ENCODE measurements around the gene UGGT1. TPM values are rescaled to one million over a fixed set of nuclear protein-coding genes. Genes with fewer than 3 reads are reported as not detected.

The UGGT1 gene
- total and polyA plus RNA-seq, 2 experiments from 2014 or later: 8.3 to 38.4 TPM

DNA sequence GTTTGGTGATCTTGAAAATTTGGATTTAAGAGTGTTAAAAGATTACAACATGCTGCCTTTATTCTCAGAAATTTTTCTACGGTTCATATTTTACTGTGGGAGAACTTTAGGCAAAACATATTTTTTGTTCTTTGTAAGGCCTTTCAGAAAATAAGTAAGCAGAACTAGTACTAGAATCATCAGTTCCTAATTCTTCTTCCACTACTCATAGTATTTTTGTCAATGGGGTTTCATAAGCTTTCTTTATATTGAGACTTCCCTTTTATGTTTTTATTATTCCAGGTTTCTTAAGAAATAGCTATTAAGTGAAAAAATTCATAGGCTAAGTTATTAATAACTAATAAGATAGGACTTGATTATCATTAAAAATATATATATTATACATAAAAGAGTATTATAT lies 12.4 kb downstream of the UGGT1 start:
- Histone ChIP-seq H3K4me3 (no peak overlapping the region), H3K36me3 (peaks cover 3% of the 10 kb centered on the region)
- TF ChIP-seq, protein P1, sequence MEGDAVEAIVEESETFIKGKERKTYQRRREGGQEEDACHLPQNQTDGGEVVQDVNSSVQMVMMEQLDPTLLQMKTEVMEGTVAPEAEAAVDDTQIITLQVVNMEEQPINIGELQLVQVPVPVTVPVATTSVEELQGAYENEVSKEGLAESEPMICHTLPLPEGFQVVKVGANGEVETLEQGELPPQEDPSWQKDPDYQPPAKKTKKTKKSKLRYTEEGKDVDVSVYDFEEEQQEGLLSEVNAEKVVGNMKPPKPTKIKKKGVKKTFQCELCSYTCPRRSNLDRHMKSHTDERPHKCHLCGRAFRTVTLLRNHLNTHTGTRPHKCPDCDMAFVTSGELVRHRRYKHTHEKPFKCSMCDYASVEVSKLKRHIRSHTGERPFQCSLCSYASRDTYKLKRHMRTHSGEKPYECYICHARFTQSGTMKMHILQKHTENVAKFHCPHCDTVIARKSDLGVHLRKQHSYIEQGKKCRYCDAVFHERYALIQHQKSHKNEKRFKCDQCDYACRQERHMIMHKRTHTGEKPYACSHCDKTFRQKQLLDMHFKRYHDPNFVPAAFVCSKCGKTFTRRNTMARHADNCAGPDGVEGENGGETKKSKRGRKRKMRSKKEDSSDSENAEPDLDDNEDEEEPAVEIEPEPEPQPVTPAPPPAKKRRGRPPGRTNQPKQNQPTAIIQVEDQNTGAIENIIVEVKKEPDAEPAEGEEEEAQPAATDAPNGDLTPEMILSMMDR (IDR thresholded peaks at IDR 0.05; ENCODE audit: low read depth, low read length): no peak

DNA sequence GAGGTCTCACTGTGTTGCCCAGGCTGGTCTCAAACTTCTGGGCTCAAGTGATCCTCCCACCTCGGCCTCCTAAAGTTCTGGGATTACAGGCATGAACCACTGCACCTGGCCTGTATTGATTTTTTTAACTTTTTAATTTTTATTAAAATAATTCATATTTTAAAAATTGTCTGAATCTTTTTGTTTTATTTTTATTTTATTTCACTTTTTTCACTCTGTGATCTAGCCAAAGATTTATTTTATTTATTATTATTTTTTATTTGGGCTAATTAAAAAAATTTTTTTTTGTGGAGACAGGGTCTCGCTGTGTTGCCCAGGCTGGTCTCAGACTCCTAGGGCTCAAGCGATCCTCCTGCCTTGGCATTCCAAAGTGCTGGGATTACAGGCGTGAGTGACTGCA lies 14.1 kb downstream of the UGGT1 start:
- Histone ChIP-seq H3K4me3 (no peak overlapping the region), H3K27ac (no peak overlapping the region), H3K4me1 (ENCODE audit: low read depth) (no peaks in the 10 kb centered on the region), H3K27me3 (no peaks in the 10 kb centered on the region), H3K9me3 (ENCODE audit: low read depth) (no peaks in the 10 kb centered on the region), H3K36me3 (peaks cover 7% of the 10 kb centered on the region)
- TF ChIP-seq, protein P1 (IDR thresholded peaks at IDR 0.05; ENCODE audit: low read depth, low read length): no peak
- DNase-seq (ENCODE audit: low read depth in 1 of 2, low spot score in 1 of 2): no peak

More for the DNA sequence above, 12.4 kb downstream of the UGGT1 start:
- H3K27me3 ChIP-seq: no peaks in the 10 kb centered on the region
- no peak for DNase-seq (ENCODE audit: low read depth in 1 of 2, low spot score in 1 of 2)
- no peaks in the 10 kb centered on the region for H3K9me3 ChIP-seq (ENCODE audit: low read depth)
- no peak overlapping the region for H3K27ac ChIP-seq
- no peaks in the 10 kb centered on the region for H3K4me1 ChIP-seq (ENCODE audit: low read depth)

DNA sequence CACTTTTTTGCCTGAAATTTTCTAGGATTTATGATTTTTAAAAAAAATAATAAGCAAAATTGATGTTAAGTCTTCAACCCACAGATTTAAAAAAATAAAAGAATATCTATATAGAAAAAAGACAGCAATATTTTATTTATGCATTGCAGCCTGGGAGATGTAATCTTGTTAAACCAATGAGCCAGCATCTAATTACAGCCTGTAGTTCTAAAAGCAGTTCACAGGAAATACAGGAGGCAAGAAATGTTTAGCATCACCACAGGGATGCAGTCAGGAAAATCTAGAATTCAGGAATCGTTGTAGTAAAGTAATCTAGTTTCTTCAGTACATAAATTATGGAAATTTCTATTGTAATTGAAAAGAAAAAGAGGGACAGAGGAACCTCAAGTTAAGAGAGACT lies 17.2 kb downstream of the UGGT1 start:
- no peaks in the 10 kb centered on the region for H3K27me3 ChIP-seq
- H3K36me3 ChIP-seq: peaks cover 17% of the 10 kb centered on the region
- H3K4me1 ChIP-seq (ENCODE audit: low read depth): no peaks in the 10 kb centered on the region
- no peak for DNase-seq (ENCODE audit: low read depth in 1 of 2, low spot score in 1 of 2)
- TF ChIP-seq, protein P1 (IDR thresholded peaks at IDR 0.05; ENCODE audit: low read depth, low read length): no peak
- no peak overlapping the region for H3K27ac ChIP-seq
- H3K4me3 ChIP-seq: no peak overlapping the region
- H3K9me3 ChIP-seq (ENCODE audit: low read depth): no peaks in the 10 kb centered on the region

DNA sequence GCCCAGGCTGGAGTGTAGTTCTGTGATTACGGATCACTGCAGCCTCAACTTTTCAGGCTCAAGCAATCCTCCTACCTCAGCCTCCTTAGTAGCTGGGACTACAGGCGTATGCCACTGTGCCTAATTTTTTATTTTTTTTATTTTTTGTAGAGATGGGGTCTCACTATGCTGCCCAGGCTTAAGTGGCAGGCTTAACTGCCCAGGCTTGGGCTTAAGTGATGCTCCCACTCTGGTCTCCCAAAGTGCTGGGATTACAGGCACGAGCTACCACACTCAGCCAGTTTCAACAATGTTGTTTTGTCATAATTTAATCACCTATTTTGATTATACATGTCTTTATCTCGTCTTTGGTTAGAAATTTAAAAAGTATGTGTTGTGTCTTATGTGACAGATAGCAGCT lies 18.2 kb downstream of the UGGT1 start:
- Histone ChIP-seq H3K27ac (no peak overlapping the region), H3K27me3 (no peaks in the 10 kb centered on the region), H3K4me1 (ENCODE audit: low read depth) (no peaks in the 10 kb centered on the region), H3K36me3 (peaks cover 20% of the 10 kb centered on the region), H3K9me3 (ENCODE audit: low read depth) (no peaks in the 10 kb centered on the region), H3K4me3 (no peak overlapping the region)
- TF ChIP-seq, protein P1 (IDR thresholded peaks at IDR 0.05; ENCODE audit: low read depth, low read length): no peak
- DNase-seq (ENCODE audit: low read depth in 1 of 2, low spot score in 1 of 2): no peak

DNA sequence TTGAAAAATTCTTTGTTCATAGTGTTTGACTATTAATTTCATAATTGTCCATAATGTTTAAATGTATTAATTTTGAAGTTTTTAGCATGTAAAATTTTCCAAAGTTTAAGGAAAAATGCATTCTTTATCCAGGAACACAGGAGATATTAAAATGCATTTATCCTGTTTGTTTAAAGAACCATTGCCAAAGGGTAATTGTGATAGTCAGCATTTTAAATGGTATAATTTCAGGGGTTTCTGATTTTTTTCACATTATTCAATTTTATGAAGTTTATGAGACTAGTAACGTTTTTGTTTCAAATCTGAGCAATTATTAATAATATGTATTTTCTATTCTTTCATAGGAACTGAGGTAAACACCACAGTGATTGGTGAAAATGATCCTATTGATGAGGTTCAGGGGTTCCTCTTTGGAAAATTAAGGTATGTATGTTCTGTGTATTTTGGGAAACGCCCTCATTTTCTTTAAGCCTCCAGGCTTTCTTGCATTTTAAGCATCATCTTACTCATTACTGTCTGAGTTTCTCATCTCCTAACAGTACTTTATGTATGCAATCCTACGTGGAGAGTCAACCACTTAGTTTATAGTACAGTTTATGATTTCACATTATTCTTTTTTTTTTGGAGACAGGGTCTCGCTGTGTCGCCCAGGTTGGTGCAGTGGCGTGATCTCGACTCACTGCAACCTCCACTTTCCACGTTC lies 25.1 kb downstream of the UGGT1 start:
- no peaks in the 10 kb centered on the region for H3K4me1 ChIP-seq (ENCODE audit: low read depth)
- H3K27me3 ChIP-seq: no peaks in the 10 kb centered on the region
- no peak overlapping the region for H3K4me3 ChIP-seq
- DNase-seq (ENCODE audit: low read depth in 1 of 2, low spot score in 1 of 2): no peak
- H3K27ac ChIP-seq: no peak overlapping the region
- TF ChIP-seq, protein P1 (IDR thresholded peaks at IDR 0.05; ENCODE audit: low read depth, low read length): no peak
- peaks cover 47% of the 10 kb centered on the region for H3K36me3 ChIP-seq
- no peaks in the 10 kb centered on the region for H3K9me3 ChIP-seq (ENCODE audit: low read depth)

Measured in cardiac muscle cell (in vitro differentiated cells and primary cell).